Keratinocyte (primary cell): ENCODE measurements around the gene DPPA3.

Source experiments
- CTCF ChIP-seq, 3 experiments: IDR thresholded peaks in 1 of 3; conservative IDR thresholded peaks in 1 of 3; optimal IDR thresholded peaks in 1 of 3; 2 replicates in 2 of 3; 3 replicates in 1 of 3; pipeline versions ENCODE3 to v1.5.1; 2011; ENCODE audit warnings: low read length in 3 of 3, mild to moderate bottlenecking in 3 of 3, moderate library complexity in 2 of 3, control low read depth in 1 of 3, inconsistent platforms in 1 of 3; ENCODE audit not compliant: insufficient read depth in 2 of 3; ENCODE audit errors: extremely low read depth in 1 of 3
- EZH2 ChIP-seq: IDR thresholded peaks from one replicate; pipeline ENCODE4 v1.6.1; 2012; ENCODE audit warnings: inconsistent platforms, mild to moderate bottlenecking, low read length, moderate library complexity

GRCh38 chr12:7731486-7731885, 20.3 kb downstream of the DPPA3 start:
- TF ChIP-seq CTCF (optimal IDR thresholded peaks at IDR 0.05 in 1 of 3, IDR thresholded peaks at IDR 0.05 in 1 of 3, conservative IDR thresholded peaks at IDR 0.05 in 1 of 3; ENCODE audit: extremely low read depth in 1 of 3, insufficient read depth in 2 of 3, low read length in 3 of 3) (no peak), EZH2 (no peak)
